ENCODE results near the gene TMEM132E.

TMEM132E gene

GRCh38 chr17:34606763-34607162, 27.4 kb downstream of the TMEM132E start:
- ATAC-seq, result no peak

GRCh38 chr17:34607917-34608316, 28.5 kb downstream of the TMEM132E start:
- no peak for ATAC-seq

- no peak for ATAC-seq
Observed at GRCh38 chr17:34609210-34609609, 29.8 kb downstream of the TMEM132E start.

GRCh38 chr17:34610039-34610438, 30.7 kb downstream of the TMEM132E start:
- no peak for ATAC-seq

- no peak for ATAC-seq
Observed at GRCh38 chr17:34610506-34610905, 31.1 kb downstream of the TMEM132E start.

- ATAC-seq, result no peak
Observed at GRCh38 chr17:34613064-34614019, 34.0 kb downstream of the TMEM132E start.

- ATAC-seq, result no peak
Observed at GRCh38 chr17:34614698-34615097, 35.3 kb downstream of the TMEM132E start.

GRCh38 chr17:34615326-34615725, 35.9 kb downstream of the TMEM132E start:
- no peak for ATAC-seq

GRCh38 chr17:34616148-34616547, 36.8 kb downstream of the TMEM132E start:
- no peak for ATAC-seq

GRCh38 chr17:34617398-34617797, 38.0 kb downstream of the TMEM132E start:
- ATAC-seq, result no peak

GRCh38 chr17:34619687-34620217, 40.4 kb downstream of the TMEM132E start:
- no peak for ATAC-seq

- ATAC-seq, result no peak
Observed at GRCh38 chr17:34620458-34620857, 41.1 kb downstream of the TMEM132E start.

- no peak for ATAC-seq
Observed at GRCh38 chr17:34622862-34623623, 43.7 kb downstream of the TMEM132E start.

GRCh38 chr17:34623856-34624766, 44.7 kb downstream of the TMEM132E start:
- ATAC-seq, result no peak

- ATAC-seq, result no peak
Observed at GRCh38 chr17:34624767-34625383, 45.5 kb downstream of the TMEM132E start.

GRCh38 chr17:34626121-34626681, 46.8 kb downstream of the TMEM132E start:
- ATAC-seq, result no peak

- no peak for ATAC-seq
Observed at GRCh38 chr17:34628879-34629278, 49.5 kb downstream of the TMEM132E start.

GRCh38 chr17:34633351-34633750, 54.0 kb downstream of the TMEM132E start:
- no peak for ATAC-seq

- no peak for ATAC-seq
Observed at GRCh38 chr17:34633760-34634159, 54.4 kb downstream of the TMEM132E start.

GRCh38 chr17:34634551-34635160, 55.3 kb downstream of the TMEM132E start:
- ATAC-seq, result no peak

- no peak for ATAC-seq
Observed at GRCh38 chr17:34635876-34636275, 56.5 kb downstream of the TMEM132E start.
